GM12864 (cell line): ENCODE data around the gene ZNF804B.

Experiments
- DNase-seq: peaks from one replicate; pipeline ENCODE4 v3.0.0-alpha.2; 2011; ENCODE audit warnings: low read depth
- H3K4me3 ChIP-seq: 2 replicates; pipeline ENCODE4 v1.5.1; 2011; ENCODE audit warnings: mild to moderate bottlenecking, low read depth, low read length, control low read depth
- TF ChIP-seq, protein P1 (sequence below): IDR thresholded peaks from 2 replicates; pipeline ENCODE4 v1.5.1; 2011; ENCODE audit warnings: low read depth, mild to moderate bottlenecking, moderate library complexity, low read length, control low read depth, inconsistent platforms; ENCODE audit errors: missing control alignments

ZNF804B gene

DNA sequence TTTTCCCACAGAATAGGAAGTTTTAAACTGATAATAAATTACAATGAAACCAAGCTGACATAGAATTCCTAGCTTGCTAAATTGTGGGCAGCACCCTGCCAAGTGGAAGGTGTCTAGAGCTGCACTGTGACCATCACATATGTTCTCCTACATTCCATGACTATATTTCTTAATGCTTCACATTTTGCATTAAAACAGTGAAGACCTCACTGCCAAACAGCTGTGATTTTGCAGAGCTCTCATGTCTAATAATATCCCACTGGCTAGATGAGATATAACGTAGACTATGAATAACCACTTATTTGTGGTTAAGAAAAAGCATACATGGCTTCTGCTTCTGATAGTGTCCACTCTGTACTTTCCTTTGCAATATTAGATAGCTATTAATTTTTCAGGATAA lies 264.4 kb downstream of the ZNF804B start:
- TF ChIP-seq, protein P1, sequence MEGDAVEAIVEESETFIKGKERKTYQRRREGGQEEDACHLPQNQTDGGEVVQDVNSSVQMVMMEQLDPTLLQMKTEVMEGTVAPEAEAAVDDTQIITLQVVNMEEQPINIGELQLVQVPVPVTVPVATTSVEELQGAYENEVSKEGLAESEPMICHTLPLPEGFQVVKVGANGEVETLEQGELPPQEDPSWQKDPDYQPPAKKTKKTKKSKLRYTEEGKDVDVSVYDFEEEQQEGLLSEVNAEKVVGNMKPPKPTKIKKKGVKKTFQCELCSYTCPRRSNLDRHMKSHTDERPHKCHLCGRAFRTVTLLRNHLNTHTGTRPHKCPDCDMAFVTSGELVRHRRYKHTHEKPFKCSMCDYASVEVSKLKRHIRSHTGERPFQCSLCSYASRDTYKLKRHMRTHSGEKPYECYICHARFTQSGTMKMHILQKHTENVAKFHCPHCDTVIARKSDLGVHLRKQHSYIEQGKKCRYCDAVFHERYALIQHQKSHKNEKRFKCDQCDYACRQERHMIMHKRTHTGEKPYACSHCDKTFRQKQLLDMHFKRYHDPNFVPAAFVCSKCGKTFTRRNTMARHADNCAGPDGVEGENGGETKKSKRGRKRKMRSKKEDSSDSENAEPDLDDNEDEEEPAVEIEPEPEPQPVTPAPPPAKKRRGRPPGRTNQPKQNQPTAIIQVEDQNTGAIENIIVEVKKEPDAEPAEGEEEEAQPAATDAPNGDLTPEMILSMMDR, result no peak
- no peak for DNase-seq
- no peak overlapping the region for H3K4me3 ChIP-seq

DNA sequence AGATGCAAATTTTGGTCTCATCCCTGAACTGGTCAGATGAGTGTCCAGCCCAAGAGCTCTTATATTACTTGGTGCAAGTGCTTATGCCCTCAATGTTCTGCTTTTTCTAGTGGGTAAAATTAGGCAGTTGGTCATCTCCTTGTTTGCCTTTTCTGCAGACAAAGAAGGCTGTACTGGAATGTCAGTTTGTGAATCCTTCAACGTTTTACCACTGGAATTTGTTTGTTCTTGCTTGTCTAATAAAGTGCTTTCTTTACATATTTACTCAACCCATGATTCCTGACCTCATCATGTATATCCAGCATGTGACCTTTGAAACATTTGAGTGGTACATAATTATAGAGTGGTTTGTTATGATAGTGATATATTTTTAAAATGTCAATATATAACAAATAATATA lies 268.3 kb downstream of the ZNF804B start:
- no peak overlapping the region for H3K4me3 ChIP-seq
- TF ChIP-seq, protein P1, result no peak
- no peak for DNase-seq

GRCh38 chr7:89028319-89028718 lies 268.8 kb downstream of the ZNF804B start:
- TF ChIP-seq, protein P1, result no peak
- H3K4me3 ChIP-seq, result no peak overlapping the region
- no peak for DNase-seq

GRCh38 chr7:89029864-89030263 lies 270.4 kb downstream of the ZNF804B start:
- H3K4me3 ChIP-seq, result no peak overlapping the region
- TF ChIP-seq, protein P1, result no peak
- DNase-seq, result no peak

GRCh38 chr7:89041240-89041639 lies 281.7 kb downstream of the ZNF804B start:
- TF ChIP-seq, protein P1, result no peak
- DNase-seq, result no peak
- no peak overlapping the region for H3K4me3 ChIP-seq

DNA sequence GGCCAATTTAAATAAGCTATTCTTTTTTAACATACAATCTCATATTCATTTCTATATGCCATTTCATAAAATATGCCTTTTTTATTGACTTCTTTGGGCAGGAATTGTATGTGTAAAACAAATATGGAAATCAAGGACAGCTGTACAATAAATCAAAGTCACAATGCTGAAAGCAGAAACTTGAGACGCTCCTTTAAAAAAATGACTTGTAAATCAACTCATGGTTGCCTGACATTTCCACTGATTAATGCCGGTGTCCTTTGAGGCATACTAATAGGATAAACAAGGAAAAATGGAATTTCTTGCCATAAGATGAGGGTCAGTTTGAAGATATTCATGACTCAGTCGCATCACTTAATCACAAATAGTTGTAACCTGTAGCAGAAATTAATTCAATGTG lies 283.4 kb downstream of the ZNF804B start:
- TF ChIP-seq, protein P1, result no peak
- no peak overlapping the region for H3K4me3 ChIP-seq
- DNase-seq, result no peak

DNA sequence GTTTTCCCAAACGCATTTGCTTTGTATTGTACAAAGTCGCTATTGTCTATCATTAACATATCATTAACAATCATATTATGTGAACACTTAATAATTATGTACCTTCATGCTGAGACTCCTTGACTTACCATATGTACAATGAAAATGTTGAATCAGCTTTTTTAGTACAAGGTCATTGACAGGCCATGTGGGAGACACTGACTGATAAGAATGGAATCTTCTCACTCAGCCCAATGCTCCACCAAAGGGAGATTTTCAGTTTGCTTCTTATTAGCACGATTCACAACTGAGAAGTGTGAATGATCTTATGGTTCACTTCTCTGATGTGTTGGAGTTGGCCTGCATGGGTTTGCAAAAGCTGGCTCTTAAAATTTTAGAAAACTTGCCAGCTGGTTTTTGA lies 289.5 kb downstream of the ZNF804B start:
- no peak overlapping the region for H3K4me3 ChIP-seq
- no peak for DNase-seq

More for the DNA sequence above, 289.5 kb downstream of the ZNF804B start:
- TF ChIP-seq, protein P1, result no peak
